ENCODE measurements around the gene CCDC3.

CCDC3 gene

DNA sequence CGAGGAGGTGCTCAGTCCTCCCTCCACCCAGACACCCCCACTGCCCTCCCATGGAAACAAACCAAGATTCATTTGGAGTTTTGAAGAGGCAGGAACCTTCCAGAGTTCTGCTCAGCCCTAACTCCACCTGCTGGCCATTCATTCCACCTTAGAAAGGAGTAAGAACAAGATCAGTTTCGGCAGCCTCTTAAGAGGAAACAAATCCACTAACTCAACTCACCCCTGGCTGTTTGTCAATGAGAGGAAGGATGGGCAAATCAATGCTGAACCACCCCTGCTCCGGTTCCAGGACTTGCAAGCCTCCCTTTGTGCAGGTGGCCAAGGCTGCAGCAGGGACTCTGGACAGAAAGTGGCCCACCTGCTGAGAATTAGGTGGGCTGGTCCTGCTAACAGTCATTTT is 26.2 kb downstream of the CCDC3 start:
- no peak overlapping the region for H3K4me3 ChIP-seq (ENCODE audit: severe bottlenecking)
- H3K9me3 ChIP-seq (ENCODE audit: severe bottlenecking) = no peaks in the 10 kb centered on the region
- no peak overlapping the region for H3K27ac ChIP-seq (ENCODE audit: poor library complexity, severe bottlenecking)
- no peaks in the 10 kb centered on the region for H3K36me3 ChIP-seq (ENCODE audit: low read depth)
- DNase-seq (ENCODE audit: low spot score) (no peak), ATAC-seq (ENCODE audit: low read depth) (peak; percentile 40; the same call in 1 of the 3 replicates)
- no peaks in the 10 kb centered on the region for H3K27me3 ChIP-seq (ENCODE audit: insufficient read depth, poor library complexity, severe bottlenecking)
- no peaks in the 10 kb centered on the region for H3K4me1 ChIP-seq (ENCODE audit: insufficient read depth, poor library complexity, severe bottlenecking)
- peak; percentile 27 for TF ChIP-seq CTCF (IDR thresholded peaks at IDR 0.05; ENCODE audit: poor library complexity, severe bottlenecking)

- H3K4me3 ChIP-seq (ENCODE audit: severe bottlenecking) = no peak overlapping the region
- no peaks in the 10 kb centered on the region for H3K4me1 ChIP-seq (ENCODE audit: insufficient read depth, poor library complexity, severe bottlenecking)
- no peaks in the 10 kb centered on the region for H3K9me3 ChIP-seq (ENCODE audit: severe bottlenecking)
- no peak overlapping the region for H3K27ac ChIP-seq (ENCODE audit: poor library complexity, severe bottlenecking)
- H3K27me3 ChIP-seq (ENCODE audit: insufficient read depth, poor library complexity, severe bottlenecking) = no peaks in the 10 kb centered on the region
- no peak for TF ChIP-seq CTCF (IDR thresholded peaks at IDR 0.05; ENCODE audit: poor library complexity, severe bottlenecking)
- no peak for ATAC-seq (ENCODE audit: low read depth)
- no peak for DNase-seq (ENCODE audit: low spot score)
- no peaks in the 10 kb centered on the region for H3K36me3 ChIP-seq (ENCODE audit: low read depth)
Observed at GRCh38 chr10:12974491-12975199, 26.9 kb downstream of the CCDC3 start.

GRCh38 chr10:12974078-12974477 is 27.4 kb downstream of the CCDC3 start:
- no peak overlapping the region for H3K27ac ChIP-seq (ENCODE audit: poor library complexity, severe bottlenecking)
- no peaks in the 10 kb centered on the region for H3K36me3 ChIP-seq (ENCODE audit: low read depth)
- H3K27me3 ChIP-seq (ENCODE audit: insufficient read depth, poor library complexity, severe bottlenecking) = no peaks in the 10 kb centered on the region
- ATAC-seq (ENCODE audit: low read depth) (no peak), DNase-seq (ENCODE audit: low spot score) (no peak)
- no peak for TF ChIP-seq CTCF (IDR thresholded peaks at IDR 0.05; ENCODE audit: poor library complexity, severe bottlenecking)
- no peaks in the 10 kb centered on the region for H3K9me3 ChIP-seq (ENCODE audit: severe bottlenecking)
- H3K4me1 ChIP-seq (ENCODE audit: insufficient read depth, poor library complexity, severe bottlenecking) = no peaks in the 10 kb centered on the region
- no peak overlapping the region for H3K4me3 ChIP-seq (ENCODE audit: severe bottlenecking)

DNA sequence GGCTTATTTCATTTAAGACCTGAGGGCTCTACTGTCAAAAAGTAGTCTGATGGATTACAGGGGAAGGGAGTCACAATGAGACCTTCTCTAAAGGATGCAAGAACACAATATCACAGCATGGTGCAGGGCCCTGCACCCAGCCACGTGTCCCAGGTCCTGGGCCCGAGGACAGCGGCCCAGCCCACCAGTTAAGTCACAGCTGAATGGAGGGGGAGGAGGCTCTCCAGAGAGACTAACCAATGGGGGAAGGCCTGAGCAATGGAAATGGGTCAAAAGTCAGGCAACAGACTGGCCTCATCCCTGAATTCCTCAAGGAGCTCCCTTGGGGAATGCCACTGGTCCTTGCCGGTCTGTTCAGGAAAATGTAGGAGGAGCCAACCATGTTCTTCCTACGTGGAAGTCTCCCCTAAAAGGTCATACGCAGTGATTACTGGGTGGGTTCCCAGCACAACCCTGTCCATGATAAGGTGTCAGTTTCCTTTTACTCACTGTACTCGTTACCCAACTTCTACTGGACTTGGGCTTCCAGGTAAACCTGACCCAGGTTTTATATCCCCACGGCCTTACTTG is 28.3 kb downstream of the CCDC3 start:
- no peak for TF ChIP-seq CTCF (IDR thresholded peaks at IDR 0.05; ENCODE audit: poor library complexity, severe bottlenecking)
- Histone ChIP-seq H3K4me3 (ENCODE audit: severe bottlenecking) (no peak overlapping the region), H3K36me3 (ENCODE audit: low read depth) (no peaks in the 10 kb centered on the region), H3K9me3 (ENCODE audit: severe bottlenecking) (no peaks in the 10 kb centered on the region), H3K27me3 (ENCODE audit: insufficient read depth, poor library complexity, severe bottlenecking) (no peaks in the 10 kb centered on the region), H3K4me1 (ENCODE audit: insufficient read depth, poor library complexity, severe bottlenecking) (no peaks in the 10 kb centered on the region), H3K27ac (ENCODE audit: poor library complexity, severe bottlenecking) (no peak overlapping the region)
- DNase-seq (ENCODE audit: low spot score) (no peak), ATAC-seq (ENCODE audit: low read depth) (no peak)

DNA sequence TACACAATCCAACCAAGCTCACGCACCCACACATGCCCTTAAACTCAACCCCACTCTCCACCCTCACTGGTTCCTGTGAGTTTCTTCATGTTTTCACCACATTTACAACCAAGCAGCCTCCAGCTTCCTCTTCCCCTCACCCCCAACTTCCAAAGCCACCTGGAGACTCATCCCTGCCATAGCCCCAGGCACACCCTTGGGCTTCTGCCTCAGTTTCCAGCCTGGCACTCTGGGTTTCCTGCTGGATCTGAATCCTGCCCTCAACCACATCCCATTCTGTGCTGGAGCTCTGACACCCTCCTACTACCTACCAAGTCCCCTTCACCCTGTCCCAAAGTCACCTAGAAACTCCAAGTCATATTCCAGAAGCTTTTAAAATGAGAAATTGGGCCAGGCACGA is 29.4 kb downstream of the CCDC3 start:
- ATAC-seq (ENCODE audit: low read depth) (no peak), DNase-seq (ENCODE audit: low spot score) (no peak)
- H3K4me1 ChIP-seq (ENCODE audit: insufficient read depth, poor library complexity, severe bottlenecking) = no peaks in the 10 kb centered on the region

More for the DNA sequence above, 29.4 kb downstream of the CCDC3 start:
- no peak overlapping the region for H3K27ac ChIP-seq (ENCODE audit: poor library complexity, severe bottlenecking)
- H3K27me3 ChIP-seq (ENCODE audit: insufficient read depth, poor library complexity, severe bottlenecking) = no peaks in the 10 kb centered on the region
- H3K9me3 ChIP-seq (ENCODE audit: severe bottlenecking) = no peaks in the 10 kb centered on the region
- H3K4me3 ChIP-seq (ENCODE audit: severe bottlenecking) = no peak overlapping the region
- no peaks in the 10 kb centered on the region for H3K36me3 ChIP-seq (ENCODE audit: low read depth)
- no peak for TF ChIP-seq CTCF (IDR thresholded peaks at IDR 0.05; ENCODE audit: poor library complexity, severe bottlenecking)

All from RWPE2 (cell line).